Mesenteric fat pad (tissue), 1 donor: ENCODE results near the gene TBX21. TPM values are rescaled to one million over a fixed set of nuclear protein-coding genes. Genes with fewer than 3 reads are reported as not detected.

Experiments
- DNase-seq: peaks from one replicate; pipeline ENCODE4 v3.0.0-alpha.2; 2020; ENCODE audit warnings: low spot score
- total RNA-seq: library from RNA; stranded (reverse); fragmentation: NEBNext Ultra II Directional; extraction: Animal tissue kit (Norgen Biotek cat#: 25700); gene quantifications from one replicate; pipeline ENCODE4 v1.2.1, GENCODE V29; 2021
- donor health status: DM: yes; HTN: yes; CAD: no.

Gene TBX21
- total RNA-seq, 1 donor from 2014 or later, result 0.35 TPM

GRCh38 chr17:47729476-47729875 lies 3.6 kb upstream of the TBX21 start:
- no peak for DNase-seq

- no peak for DNase-seq
Observed at GRCh38 chr17:47730681-47731080, 2.4 kb upstream of the TBX21 start.

GRCh38 chr17:47731396-47731795 lies 1.6 kb upstream of the TBX21 start:
- no peak for DNase-seq

- no peak for DNase-seq
Observed at GRCh38 chr17:47732399-47733046, 513 bp upstream of the TBX21 start.

- peak; percentile 68 for DNase-seq
Observed at GRCh38 chr17:47733674-47734410, 806 bp downstream of the TBX21 start.

GRCh38 chr17:47735139-47735464 lies 2.1 kb downstream of the TBX21 start:
- DNase-seq, result no peak

- no peak for DNase-seq
Observed at GRCh38 chr17:47735536-47736011, 2.5 kb downstream of the TBX21 start.

- peak; percentile 83 for DNase-seq
Observed at GRCh38 chr17:47736501-47737495, 3.8 kb downstream of the TBX21 start.

- DNase-seq, result peak; percentile 47
Observed at GRCh38 chr17:47738178-47738577, 5.1 kb downstream of the TBX21 start.

GRCh38 chr17:47739150-47739549 lies 6.1 kb downstream of the TBX21 start:
- peak; percentile 59 for DNase-seq

GRCh38 chr17:47739945-47740344 lies 6.9 kb downstream of the TBX21 start:
- peak; percentile 26 for DNase-seq

- peak; percentile 47 for DNase-seq
Observed at GRCh38 chr17:47741109-47741792, 8.2 kb downstream of the TBX21 start.

- no peak for DNase-seq
Observed at GRCh38 chr17:47741793-47742145, 8.7 kb downstream of the TBX21 start.

- peak; percentile 85 for DNase-seq
Observed at GRCh38 chr17:47742319-47743181, 9.5 kb downstream of the TBX21 start.

- peak; percentile 67 for DNase-seq
Observed at GRCh38 chr17:47744168-47745036, 11.4 kb downstream of the TBX21 start.

GRCh38 chr17:47745037-47745380 lies 12.0 kb downstream of the TBX21 start:
- DNase-seq, result peak; percentile 86

GRCh38 chr17:47751471-47751870 lies 18.4 kb downstream of the TBX21 start:
- DNase-seq, result no peak

- no peak for DNase-seq
Observed at GRCh38 chr17:47757386-47757785, 24.4 kb downstream of the TBX21 start.
